NT2/D1 (cell line): Measurements from ENCODE around the gene USP28.

Source experiments
- SUZ12 ChIP-seq: IDR thresholded peaks from 2 replicates; pipeline ENCODE4 v1.6.1; 2011; ENCODE audit not compliant: insufficient read length, insufficient read depth; ENCODE audit errors: extremely low read depth
- YY1 ChIP-seq: IDR thresholded peaks from 2 replicates; pipeline ENCODE4 v1.6.1; 2011; ENCODE audit not compliant: insufficient read length, insufficient read depth
- ZNF274 ChIP-seq: IDR thresholded peaks from 2 replicates; pipeline ENCODE4 v1.6.1; 2011; ENCODE audit warnings: mild to moderate bottlenecking, low read depth, low read length

DNA sequence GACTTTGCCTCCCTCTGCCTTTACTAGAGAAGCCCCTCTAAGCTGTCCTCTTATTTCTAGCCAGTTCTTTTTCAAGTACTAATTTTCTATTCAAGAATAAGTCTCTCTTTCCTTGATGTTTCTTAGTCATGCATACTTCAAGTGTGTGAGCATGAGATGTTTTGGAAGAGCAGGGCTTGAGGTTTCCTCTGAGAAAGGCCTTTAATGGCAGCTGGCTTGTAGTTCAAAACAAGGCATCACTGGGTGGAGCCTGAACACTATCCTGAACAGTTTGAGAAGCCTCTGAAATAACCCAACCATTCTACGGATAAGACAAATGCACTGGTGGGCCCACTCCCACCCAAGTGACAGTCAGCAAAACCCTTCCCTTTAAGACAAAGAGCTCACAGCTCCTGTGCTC is 58.2 kb downstream of the USP28 start:
- no peak for TF ChIP-seq YY1
- TF ChIP-seq SUZ12, result no peak
- TF ChIP-seq ZNF274, result no peak
